Heart left ventricle (tissue), 13 donors: ENCODE results near the gene HDHD3.

Source experiments
- CTCF ChIP-seq, 12 donors: fragments of 200-600 bp; sonication (generic) in 4 of 12; IDR thresholded peaks; one replicate each; pipeline versions ENCODE4 v1.5.0 to v1.8.0; 2018 to 2022; ENCODE audit warnings: antibody characterized with exemption in 12 of 12, mild to moderate bottlenecking in 5 of 12
- POLR2A ChIP-seq, 2 donors: fragments of 450-650 bp; IDR thresholded peaks; one replicate each; pipeline ENCODE4 v1.6.1; 2017; ENCODE audit warnings: antibody characterized with exemption in 2 of 2, mild to moderate bottlenecking in 2 of 2, moderate library complexity in 2 of 2
- donor health status: ischemic (EF 13 %, LVEDD 7.1; RV severe dilation, severe dysfunction).
- donor health status: DM: no; HTN: yes; CAD: no.
- donor health status: DM: no; HTN: no; CAD: no.
- donor health status: ischemic (EF 25% LVEDD 6.9; RV normal size, moderate dysfunction).
- donor health status: ischemic (EF 25% LVEDD 5.7; RV mildly dilated, moderate dysfunction).
- donor health status: ischemic (EF 35%, LVEDD 5.7; RV mildly dilated, moderate dysfunction).
- donor health status: nonischemic (EF 11% LVEDD 7.7; RV severe dilation, severe dysfunction).
- donor health status: DM: yes; HTN: yes; CAD: no.
- donor health status: PGD.
- donor health status: ischemic (EF 29% LVEDD 5.4; RV normal size, mild dysfunction).
- donor health status: nonischemic (EF 23%, LVEDD 6.1; RV moderate dilation, normal function).

GRCh38 chr9:113363336-113363735 is 13.4 kb downstream of the HDHD3 start:
- TF ChIP-seq CTCF (IDR thresholded peaks at IDR 0.05) (no peak), POLR2A (IDR thresholded peaks at IDR 0.05) (no peak)
